ENCODE data around the gene FBXW8. TPM values are rescaled to one million over a fixed set of nuclear protein-coding genes. Genes with fewer than 3 reads are reported as not detected.

FBXW8 gene
- total RNA-seq, 4 donors from 2014 or later = 7.4 to 15.4 (median 10.2) TPM

DNA sequence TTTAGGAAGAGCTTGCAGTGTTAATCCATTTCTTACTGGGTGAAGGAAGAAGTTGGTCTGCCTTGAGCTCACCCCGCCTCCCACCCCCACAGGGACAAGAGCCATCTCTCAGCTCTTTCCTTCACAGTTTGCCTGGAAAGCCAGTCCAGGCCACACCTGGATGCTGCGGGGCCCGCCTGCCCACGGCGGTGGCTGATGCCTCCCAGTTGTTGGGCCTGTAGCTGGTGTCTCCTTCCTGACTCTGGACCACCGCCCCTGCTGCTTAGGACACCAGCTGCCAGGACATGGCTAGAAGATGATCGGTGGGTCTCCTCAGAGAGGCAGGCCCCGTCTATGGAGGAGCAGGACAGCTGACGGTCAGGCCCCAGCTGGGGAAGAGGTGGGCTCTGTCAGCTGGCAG is 95.6 kb downstream of the FBXW8 start:
- Histone ChIP-seq H3K36me3 (peaks cover 0 to 75% (median 0%) of the 10 kb centered on the region in 3 donors), H3K9me3 (no peaks in the 10 kb centered on the region), H3K27ac (no peak overlapping the region), H3K27me3 (no peaks in the 10 kb centered on the region), H3K4me1 (no peaks in the 10 kb centered on the region), H3K4me3 (no peak overlapping the region)
- WGBS, 2 donors = 91 to 100% methylated on average over 1 to 5 of the region's 9 CpGs
- intact Hi-C loops (cut with DNase I) = no loop called here
- no peak for DNase-seq
- TF ChIP-seq POLR2A (IDR thresholded peaks at IDR 0.05) = no peak
- TF ChIP-seq, protein P1, sequence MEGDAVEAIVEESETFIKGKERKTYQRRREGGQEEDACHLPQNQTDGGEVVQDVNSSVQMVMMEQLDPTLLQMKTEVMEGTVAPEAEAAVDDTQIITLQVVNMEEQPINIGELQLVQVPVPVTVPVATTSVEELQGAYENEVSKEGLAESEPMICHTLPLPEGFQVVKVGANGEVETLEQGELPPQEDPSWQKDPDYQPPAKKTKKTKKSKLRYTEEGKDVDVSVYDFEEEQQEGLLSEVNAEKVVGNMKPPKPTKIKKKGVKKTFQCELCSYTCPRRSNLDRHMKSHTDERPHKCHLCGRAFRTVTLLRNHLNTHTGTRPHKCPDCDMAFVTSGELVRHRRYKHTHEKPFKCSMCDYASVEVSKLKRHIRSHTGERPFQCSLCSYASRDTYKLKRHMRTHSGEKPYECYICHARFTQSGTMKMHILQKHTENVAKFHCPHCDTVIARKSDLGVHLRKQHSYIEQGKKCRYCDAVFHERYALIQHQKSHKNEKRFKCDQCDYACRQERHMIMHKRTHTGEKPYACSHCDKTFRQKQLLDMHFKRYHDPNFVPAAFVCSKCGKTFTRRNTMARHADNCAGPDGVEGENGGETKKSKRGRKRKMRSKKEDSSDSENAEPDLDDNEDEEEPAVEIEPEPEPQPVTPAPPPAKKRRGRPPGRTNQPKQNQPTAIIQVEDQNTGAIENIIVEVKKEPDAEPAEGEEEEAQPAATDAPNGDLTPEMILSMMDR (IDR thresholded peaks at IDR 0.05) = no peak

DNA sequence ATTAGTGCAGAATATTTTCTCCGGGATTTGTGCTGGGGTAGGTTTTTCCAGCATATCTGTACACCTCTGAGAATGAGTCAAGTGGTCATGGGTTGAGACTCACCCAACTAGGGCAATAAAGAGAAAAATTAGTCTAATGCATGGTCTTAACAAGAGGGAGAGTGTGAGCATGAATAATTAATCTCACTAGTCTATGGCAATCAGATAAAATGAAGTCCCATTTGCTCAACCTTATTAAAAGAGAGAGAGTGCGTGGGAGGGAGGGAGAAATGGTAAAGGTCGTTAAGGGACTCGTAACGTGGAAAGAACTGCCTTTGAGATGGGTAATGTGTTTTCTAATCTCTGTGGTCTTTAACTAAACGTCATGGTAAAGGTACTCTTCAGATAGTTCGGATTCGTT is 96.8 kb downstream of the FBXW8 start:
- Histone ChIP-seq H3K4me1 (no peaks in the 10 kb centered on the region), H3K4me3 (no peak overlapping the region), H3K27ac (no peak overlapping the region), H3K27me3 (no peaks in the 10 kb centered on the region), H3K36me3 (peaks cover 0 to 70% (median 0%) of the 10 kb centered on the region in 3 donors), H3K9me3 (no peaks in the 10 kb centered on the region)
- TF ChIP-seq POLR2A (IDR thresholded peaks at IDR 0.05) = no peak
- TF ChIP-seq, protein P1 (IDR thresholded peaks at IDR 0.05) = no peak
- 81 to 89% methylated on average over 8 of the region's 8 CpGs for WGBS, 2 donors
- DNase-seq = no peak
- intact Hi-C loops (cut with DNase I) = no loop called here

DNA sequence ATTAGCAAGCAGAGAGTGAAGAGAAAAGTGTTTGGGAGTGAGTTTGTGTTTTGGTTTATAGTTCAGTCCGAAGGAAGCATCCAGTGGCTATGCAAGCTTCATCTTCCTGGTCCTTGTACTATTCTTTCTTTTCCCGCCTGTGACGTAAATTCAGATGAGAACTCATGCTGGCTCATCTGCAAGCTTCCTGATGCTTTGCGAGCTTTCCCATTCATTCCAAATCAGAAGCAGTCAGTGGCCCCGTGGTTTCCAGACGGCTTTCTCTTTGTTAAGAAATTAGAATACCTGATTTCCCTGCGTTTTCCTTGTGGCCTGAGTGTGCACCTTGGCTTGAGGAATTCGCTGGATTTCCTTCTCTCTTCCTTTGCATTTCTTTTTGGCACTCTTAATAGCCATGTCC is 99.0 kb downstream of the FBXW8 start:
- intact Hi-C loops (cut with DNase I) = no loop called here
- TF ChIP-seq POLR2A (IDR thresholded peaks at IDR 0.05) = no peak
- TF ChIP-seq, protein P1 (IDR thresholded peaks at IDR 0.05) = no peak
- Histone ChIP-seq H3K27me3 (no peaks in the 10 kb centered on the region), H3K4me3 (no peak overlapping the region), H3K4me1 (no peaks in the 10 kb centered on the region), H3K9me3 (peaks cover 0 to 12% (median 3%) of the 10 kb centered on the region in 3 donors), H3K36me3 (peaks cover 0 to 84% (median 0%) of the 10 kb centered on the region in 3 donors), H3K27ac (no peak overlapping the region)
- 87 to 92% methylated on average over 8 of the region's 8 CpGs for WGBS, 2 donors
- DNase-seq = no peak

DNA sequence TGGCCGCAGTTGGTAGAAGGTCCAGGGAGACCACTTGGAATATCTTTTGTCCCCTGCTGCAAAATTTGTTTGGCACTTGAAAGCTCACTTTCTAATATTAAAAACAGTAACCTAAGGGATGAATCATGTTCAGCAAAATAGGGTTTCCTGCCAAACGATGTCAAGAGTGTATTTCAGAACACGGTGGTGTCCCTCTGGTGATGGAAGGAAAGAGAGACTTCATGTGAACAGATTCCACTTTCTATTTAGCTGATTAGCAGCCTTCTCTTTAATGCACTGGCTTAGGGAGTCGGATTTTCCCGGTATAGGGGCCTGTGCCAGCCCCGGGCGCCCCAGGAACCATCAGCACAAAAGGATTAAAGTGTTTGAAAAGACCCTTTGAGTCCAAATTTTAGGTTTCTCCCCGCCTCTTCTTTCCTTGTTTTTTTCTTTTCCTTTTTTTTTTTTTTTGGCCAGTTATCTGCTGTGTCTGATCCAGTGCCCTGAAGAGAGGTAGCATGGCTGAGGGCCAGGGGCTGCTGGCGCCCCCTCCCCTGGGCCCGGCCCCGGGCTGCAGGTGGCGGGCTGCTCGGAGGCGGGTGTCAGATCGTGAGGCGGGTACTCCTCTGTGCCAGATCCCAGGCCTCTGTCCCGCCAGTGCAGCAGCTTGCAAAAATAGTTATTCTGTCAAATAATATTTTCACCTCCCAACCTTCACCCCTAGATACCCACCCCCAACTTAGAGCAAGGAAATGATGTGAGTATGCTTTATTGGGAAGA is 100.1 kb downstream of the FBXW8 start:
- no peak for DNase-seq
- peaks cover 0 to 84% (median 0%) of the 10 kb centered on the region in 3 donors for H3K36me3 ChIP-seq
- WGBS, 2 donors = 80 to 93% methylated on average over 8 to 16 of the region's 17 CpGs
- no peaks in the 10 kb centered on the region for H3K27me3 ChIP-seq
- TF ChIP-seq POLR2A (IDR thresholded peaks at IDR 0.05) = no peak
- TF ChIP-seq, protein P1 (IDR thresholded peaks at IDR 0.05) = no peak
- intact Hi-C loops (cut with DNase I) = no loop called here
- no peak overlapping the region for H3K27ac ChIP-seq
- no peak overlapping the region for H3K4me3 ChIP-seq
- H3K9me3 ChIP-seq = peaks cover 0 to 16% (median 4%) of the 10 kb centered on the region in 3 donors
- H3K4me1 ChIP-seq = no peaks in the 10 kb centered on the region

DNA sequence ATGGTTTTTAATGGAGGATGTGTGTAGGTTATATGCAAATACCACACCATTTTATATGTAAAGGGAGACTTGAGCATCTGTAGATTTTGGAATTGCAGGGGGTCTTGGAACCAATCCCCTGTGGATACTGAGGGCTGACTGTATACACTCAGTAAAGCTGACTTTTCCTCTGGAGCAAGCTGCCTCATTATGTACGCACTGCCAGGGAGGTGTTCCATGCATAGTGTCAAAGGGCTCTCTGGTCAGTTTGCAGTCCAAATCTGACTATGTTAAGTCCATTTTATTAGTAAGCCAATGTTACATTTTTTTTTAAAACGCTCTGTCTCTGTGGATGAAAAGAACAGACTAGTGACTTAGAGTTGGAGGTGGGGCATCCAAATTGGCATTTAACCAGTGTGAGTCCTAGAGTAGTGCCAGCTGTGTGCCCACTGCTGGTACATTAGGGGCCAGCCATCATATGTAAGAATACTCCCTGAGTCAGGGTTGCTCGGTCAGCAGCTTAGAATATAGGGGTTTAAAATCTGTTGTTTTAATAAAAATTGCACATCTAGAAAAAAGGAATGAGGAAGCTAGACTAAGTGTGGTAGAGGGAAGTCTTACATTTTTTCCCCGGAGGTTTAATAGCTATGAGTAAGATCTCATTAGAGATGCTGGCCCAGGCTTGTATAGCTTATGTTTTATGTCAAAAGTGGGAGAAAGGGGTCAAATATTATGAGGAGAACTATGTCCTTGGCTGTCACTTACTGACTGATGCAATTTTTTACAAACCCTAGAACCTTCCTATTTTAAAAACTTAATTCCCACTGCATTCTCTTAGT is 101.4 kb downstream of the FBXW8 start:
- no peak overlapping the region for H3K27ac ChIP-seq
- DNase-seq = no peak
- 49 to 50% methylated on average over 4 of the region's 4 CpGs for WGBS, 2 donors
- intact Hi-C loops (cut with DNase I) = no loop called here
- H3K36me3 ChIP-seq = peaks cover 0 to 74% (median 0%) of the 10 kb centered on the region in 3 donors
- TF ChIP-seq, protein P1 (IDR thresholded peaks at IDR 0.05) = no peak
- TF ChIP-seq POLR2A (IDR thresholded peaks at IDR 0.05) = no peak
- H3K4me1 ChIP-seq = no peaks in the 10 kb centered on the region
- no peaks in the 10 kb centered on the region for H3K27me3 ChIP-seq
- peaks cover 0 to 16% (median 4%) of the 10 kb centered on the region in 3 donors for H3K9me3 ChIP-seq
- no peak overlapping the region for H3K4me3 ChIP-seq

Data from esophagus squamous epithelium (tissue), 5 donors.